GM19351 (cell line): Measurements from ENCODE around the gene RNF113A.
A peak's percentile ranks its signal among the peaks of the same experiment; 100 is the strongest.
"Not testable (repeated sequence)": the region's sequence is repeated elsewhere in the genome, so short reads cannot be mapped to it uniquely, and the experiment has no call there.

ENCODE experiments used
- ATAC-seq: cut with Tn5 transposase; IDR thresholded peaks from one replicate; pipeline ENCODE4 v1.9.1; 2021; ENCODE audit warnings: mild to moderate bottlenecking, moderate library complexity; ENCODE audit not compliant: unreplicated experiment

RNF113A gene

DNA sequence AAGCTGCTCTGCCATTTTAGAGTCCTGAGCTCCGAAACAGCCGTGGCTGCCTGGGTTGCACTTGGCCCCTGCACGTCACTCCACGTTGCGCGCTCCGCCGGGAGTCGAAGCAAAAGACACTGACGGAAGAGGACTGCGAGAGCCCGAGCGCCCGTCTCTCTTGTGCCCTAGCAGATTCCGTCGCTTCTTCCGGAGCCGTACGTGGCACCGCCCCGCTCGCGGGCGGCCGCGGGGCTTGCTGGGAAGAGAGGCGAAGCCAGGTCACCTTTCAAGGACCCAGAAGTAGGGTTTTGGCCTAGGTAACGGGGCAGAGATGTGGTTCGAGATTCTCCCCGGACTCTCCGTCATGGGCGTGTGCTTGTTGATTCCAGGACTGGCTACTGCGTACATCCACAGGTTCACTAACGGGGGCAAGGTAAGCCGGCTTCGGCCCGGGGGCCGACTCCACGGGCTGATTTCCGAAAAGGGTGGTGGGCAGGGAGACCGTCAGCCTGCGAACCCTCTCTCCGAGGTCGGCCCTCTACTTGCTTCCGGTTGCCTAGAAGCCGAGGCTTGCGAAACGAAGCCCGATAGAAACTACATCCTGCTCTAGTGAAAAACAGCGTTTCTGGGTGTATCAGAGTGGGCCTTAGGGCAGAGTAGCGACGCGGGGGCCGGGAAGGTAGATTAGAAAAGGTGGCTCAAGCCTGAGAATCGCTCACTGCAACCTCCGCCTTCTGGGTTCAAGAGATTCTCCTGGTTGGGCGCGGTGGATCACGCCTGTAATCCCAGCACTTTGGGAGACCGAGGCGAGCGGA is at the start of gene RNF113A, which contains the start of gene NDUFA1:
Gene RNF113A (minus strand): TSS at position 135 of the 797 bp plus-strand sequence. CDS start 120 bp downstream, at position 15.
Gene NDUFA1 (plus strand): TSS at position 234 of the 797 bp plus-strand sequence. CDS start 80 bp downstream, at position 314.
- peak; percentile 88 for ATAC-seq

DNA sequence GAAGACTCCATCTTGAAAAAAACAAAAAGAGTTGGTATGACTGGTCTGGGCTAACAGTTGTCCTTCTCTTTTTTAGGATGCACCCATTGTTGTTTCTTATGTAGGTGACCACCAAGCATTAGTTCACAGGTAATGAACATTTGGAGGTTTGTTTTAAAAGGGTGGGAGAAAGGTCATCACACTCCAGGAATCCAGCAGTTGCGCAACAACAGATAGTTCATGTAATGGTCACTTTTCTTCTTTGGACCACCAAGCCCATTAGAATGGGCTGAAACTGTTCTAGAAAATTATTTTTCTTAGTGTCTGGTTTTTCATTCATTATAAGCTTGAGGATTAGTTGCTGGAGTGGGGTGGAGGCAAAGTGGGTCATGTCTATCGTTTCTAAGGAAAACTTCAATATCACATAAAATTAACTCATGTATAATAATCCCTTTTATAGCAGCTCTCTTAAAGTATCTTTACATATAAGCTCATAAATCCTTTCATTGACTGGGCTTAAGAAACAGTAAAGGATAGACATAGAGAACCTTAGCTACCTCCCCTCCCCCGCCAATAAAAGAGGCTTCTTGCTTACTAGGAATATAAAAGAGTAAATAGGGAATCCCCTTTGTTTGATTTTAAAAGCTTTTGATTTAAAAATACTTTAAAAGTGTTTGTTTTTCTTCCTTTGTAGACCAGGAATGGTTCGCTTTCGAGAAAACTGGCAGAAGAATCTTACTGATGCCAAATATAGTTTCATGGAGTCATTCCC is 48.5 kb upstream of the RNF113A start:
- ATAC-seq: no peak

GRCh38 chrX:119917877-119918276 is 46.3 kb upstream of the RNF113A start:
- ATAC-seq: no peak

DNA sequence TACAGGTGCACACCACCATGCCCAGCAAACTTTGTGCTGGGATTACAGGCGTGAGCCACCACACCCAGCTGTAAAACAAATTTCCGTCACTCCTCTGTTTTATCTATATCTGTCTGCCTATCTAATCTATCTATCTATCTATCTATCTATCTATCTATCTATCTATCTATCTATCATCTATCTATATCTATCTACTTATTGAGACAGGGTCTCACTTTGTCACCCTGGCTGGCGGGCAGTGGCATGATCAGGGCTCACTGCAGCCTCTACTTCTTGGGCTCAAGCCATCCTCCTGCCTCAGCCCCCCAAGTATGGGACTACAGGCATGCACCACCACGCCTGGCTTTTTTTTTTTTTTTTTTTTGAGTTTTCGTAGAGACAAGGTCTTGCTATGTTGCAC is 44.8 kb upstream of the RNF113A start:
- ATAC-seq: no peak

DNA sequence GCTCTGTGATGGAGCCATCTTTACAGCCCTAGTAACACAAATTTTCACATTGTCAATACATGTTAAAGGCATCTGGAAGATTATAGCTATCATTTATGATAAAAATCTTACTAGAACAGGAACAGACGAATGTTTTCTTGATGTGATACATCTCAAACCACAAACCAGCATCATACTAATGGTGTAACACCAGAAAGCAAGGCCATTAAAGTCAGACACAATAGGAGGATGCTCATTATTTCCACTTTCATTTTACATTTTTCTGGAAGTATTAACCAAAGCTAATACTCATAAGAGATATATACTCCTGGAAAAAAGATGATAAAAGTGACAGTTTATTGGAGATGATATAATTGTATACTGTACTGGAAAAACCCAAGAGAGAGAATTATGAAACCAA is 29.4 kb upstream of the RNF113A start:
- ATAC-seq: no peak

DNA sequence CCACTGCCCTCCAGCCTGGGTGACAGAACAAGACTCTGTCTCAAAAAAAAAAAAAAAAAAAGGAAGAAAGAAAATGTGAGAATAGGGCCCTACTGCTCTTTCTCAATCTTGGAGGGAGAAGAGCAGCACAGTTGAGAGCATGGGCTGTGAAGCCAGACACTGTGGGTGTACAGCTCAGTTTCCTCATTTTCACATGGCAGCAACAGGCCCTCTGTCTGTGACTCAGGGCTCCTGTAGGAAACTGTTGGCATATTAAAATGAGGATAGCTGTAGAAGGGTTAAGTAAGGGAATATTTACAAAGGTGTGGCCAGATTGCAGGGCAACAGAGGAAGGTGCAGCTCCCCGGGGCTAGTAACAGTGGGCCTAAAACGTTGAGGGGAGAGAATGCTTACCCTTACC is 27.6 kb upstream of the RNF113A start:
- ATAC-seq: no peak

- no peak for ATAC-seq
Measured at GRCh38 chrX:119895843-119896326, 24.4 kb upstream of the RNF113A start, which contains the start of gene AKAP14. AKAP14 (plus strand) TSS chrX:119895893; CDS start chrX:119903224, 7,331 bp downstream.

GRCh38 chrX:119891961-119892692 is 20.6 kb upstream of the RNF113A start:
- not testable (repeated sequence) for ATAC-seq

DNA sequence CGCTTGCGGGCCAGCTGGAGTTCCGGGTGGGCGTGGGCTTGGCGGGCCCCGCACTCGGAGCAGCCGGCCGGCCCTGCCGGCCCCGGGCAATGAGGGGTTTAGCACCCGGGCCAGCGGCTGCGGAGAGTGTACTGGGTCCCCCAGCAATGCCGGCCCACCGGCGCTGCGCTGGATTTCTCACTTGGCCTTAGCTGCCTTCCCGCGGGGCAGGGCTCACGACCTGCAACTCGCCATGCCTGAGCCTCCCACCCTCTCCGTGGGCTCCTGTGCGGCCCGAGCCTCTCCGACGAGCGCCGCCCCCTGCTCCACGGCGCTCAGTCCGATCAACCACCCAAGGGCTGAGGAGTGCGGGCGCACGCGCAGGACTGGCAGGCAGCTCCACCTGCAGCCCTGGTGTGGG is 19.1 kb upstream of the RNF113A start:
- not testable (repeated sequence) for ATAC-seq

DNA sequence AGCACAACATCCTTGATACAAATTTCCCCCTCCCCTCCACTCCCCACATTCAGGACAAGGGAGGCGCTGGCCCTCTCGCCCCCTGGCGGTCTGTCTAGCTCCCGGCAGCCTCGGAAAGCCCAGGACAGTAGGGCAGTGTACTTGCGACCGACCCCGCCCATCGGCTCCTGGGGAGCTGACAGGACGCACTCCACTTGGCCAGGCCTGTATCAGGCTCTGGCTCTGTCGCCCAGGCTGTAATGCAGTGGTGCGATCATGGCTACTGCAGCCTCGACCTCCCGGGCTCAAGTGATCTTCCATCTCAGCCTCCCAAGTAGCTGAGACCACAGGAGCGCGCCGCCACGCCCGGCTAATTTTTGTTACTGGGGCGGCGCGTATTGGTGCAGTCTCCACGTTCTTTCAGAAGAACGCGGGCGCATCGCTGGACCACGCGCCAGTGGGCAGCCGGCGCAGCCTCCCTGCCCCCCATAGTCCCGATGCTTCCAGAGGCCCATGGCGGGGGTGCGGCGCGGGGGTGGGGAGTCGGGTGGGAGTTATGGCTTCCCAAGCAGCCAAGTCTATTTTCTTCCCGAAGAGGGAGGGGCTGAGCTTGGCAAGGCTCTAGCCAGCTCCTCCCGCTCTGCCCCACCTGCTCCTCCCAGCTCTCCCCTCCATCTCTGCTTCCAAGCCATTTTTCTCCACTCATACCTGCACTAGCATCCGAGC is 16.3 kb upstream of the RNF113A start:
- ATAC-seq: peak; percentile 89

- no peak for ATAC-seq
Measured at GRCh38 chrX:119885554-119886428, 14.3 kb upstream of the RNF113A start.

DNA sequence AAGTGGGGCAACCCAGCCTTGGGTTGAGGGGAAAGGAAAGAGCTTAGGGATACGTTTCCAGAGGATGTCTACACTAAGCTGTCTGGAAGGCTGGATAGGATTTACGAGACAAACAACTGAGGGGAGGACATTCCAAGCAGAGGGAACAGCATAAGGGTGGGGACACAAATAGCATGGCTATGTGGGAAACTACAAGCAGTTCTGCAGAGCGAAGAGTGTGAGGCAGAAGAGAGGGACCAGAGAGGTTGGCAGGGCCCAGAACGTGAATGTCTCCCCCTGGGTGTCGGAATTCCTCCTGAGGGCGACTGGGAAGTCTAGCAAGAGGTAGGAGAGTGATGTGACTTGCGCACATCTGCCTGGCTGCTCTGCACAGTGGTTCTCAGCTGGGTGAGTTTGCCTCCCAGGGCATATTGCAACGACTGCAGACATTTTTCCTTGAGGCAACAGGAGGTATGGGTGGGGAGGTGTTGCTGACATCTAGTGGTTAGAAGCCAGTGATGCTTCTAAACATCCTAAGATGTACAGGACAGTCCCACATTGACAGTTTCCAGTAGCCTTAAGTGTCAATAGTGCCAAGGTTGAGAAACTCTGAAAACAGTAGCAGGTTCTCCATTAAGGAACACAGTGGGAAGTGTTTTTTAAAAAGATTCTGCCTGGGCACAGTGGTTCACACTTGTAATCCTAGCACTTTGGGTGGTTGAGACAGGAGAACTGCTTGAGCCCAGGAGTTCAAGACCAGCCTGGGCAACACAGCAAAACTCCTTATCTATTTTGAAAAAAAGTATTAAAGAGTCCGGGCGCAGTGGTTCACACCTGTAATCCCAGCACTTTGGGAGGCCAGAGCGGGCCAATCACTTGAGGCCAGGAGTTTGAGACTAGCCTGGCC is 9.3 kb upstream of the RNF113A start:
- ATAC-seq: peak; percentile 86

DNA sequence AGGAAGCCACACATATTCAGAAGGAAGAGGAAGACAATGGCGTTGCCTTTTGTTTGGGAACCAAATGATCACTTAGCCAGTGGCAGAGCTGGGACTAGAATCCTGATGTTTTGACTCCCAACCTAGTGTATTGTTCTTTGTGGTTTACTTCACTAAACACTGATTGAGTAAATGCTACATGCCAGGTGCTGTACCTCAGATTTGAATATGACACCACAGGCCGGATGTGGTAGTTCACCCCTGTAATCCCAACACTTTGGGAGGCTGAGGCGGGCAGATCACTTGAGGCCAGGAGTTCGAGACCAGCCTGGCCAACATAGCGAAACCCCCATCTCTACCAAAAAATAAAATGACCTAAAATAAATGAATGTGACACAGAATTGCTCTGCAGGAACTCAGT is 8.5 kb upstream of the RNF113A start:
- peak; percentile 61 for ATAC-seq

GRCh38 chrX:119878740-119879139 is 7.2 kb upstream of the RNF113A start:
- no peak for ATAC-seq

DNA sequence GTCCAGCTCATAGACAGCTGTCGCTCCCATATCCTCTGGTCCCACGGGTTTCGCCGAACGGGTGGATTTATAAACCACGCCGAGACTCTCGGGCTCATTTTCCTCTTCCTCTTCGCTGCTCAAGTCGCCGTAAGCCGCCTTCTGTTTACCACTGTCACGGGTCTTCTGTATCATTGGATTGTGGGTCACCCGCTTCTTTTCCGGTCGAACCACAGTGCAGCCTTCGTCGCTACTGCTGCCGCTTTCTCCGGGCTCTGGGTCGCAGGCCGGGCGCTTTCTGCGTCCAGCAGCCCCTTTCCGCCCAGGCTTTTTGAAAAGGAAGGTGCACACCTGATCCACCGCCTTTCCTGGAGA is 311 bp downstream of the RNF113A start:
- peak; percentile 44 for ATAC-seq

DNA sequence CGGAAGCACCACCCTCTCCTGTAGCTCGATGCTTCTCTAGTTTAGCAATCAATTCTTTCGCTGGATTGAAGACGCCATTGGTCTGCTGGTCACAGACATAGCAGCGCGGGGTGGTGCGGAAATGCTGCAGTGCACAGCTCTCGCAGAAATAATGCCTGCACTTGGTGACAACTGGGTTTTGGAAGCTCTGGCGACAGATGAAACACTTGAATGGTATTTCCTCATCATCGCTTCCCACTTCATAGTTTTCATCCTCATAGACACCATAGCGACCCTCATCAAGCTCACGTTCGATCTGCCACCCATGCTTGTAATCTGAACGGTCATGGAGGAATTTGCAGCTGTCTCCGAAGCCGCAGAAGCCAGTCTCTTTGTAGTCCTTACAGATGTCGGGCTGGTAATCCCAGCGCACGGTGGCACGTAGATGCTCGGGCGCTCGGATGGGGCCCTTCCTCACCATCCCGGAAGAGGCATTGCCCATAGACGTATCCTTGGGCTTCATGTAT is 854 bp downstream of the RNF113A start:
- peak; percentile 8 for ATAC-seq

GRCh38 chrX:119853444-119853843 is 18.1 kb downstream of the RNF113A start:
- no peak for ATAC-seq
